Measurements from ENCODE around the gene TRIM26. TPM values are rescaled to one million over a fixed set of nuclear protein-coding genes. Genes with fewer than 3 reads are reported as not detected.
"Not testable (repeated sequence)": the region's sequence is repeated elsewhere in the genome, so short reads cannot be mapped to it uniquely, and the experiment has no call there.

Gene TRIM26
- total and polyA plus RNA-seq, 7 donors, result 34.2 to 60.4 (median 40.3) TPM

DNA sequence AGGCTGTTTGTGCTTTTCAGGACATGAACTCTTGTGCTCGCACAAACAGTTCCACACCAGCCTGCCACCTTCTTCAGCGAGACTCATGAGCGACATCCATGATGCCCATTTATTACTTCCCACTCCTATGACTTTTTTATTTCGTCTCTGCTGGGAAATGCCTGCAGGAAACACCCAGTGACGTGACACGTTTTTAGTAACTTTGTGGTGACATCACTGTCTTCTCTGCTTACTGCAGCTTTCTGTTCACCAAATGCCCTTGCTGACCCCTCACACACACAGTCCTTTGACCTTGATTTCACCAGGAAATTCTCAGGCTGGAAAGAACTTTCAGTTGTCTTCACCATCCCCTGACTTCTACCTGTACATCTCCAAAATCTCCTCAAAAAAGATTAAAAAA is 68.4 kb downstream of the TRIM26 start:
- H3K4me1 ChIP-seq, result no peaks in the 10 kb centered on the region
- H3K9me3 ChIP-seq, result no peaks in the 10 kb centered on the region
- no peak overlapping the region for H3K4me3 ChIP-seq
- intact Hi-C loops (cut with DNase I), result no loop called here
- no peak for TF ChIP-seq POLR2AphosphoS5 (IDR thresholded peaks at IDR 0.05)
- TF ChIP-seq, protein P1, sequence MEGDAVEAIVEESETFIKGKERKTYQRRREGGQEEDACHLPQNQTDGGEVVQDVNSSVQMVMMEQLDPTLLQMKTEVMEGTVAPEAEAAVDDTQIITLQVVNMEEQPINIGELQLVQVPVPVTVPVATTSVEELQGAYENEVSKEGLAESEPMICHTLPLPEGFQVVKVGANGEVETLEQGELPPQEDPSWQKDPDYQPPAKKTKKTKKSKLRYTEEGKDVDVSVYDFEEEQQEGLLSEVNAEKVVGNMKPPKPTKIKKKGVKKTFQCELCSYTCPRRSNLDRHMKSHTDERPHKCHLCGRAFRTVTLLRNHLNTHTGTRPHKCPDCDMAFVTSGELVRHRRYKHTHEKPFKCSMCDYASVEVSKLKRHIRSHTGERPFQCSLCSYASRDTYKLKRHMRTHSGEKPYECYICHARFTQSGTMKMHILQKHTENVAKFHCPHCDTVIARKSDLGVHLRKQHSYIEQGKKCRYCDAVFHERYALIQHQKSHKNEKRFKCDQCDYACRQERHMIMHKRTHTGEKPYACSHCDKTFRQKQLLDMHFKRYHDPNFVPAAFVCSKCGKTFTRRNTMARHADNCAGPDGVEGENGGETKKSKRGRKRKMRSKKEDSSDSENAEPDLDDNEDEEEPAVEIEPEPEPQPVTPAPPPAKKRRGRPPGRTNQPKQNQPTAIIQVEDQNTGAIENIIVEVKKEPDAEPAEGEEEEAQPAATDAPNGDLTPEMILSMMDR (IDR thresholded peaks at IDR 0.05), result no peak
- H3K27me3 ChIP-seq, result peaks cover 0 to 27% (median 7%) of the 10 kb centered on the region in 3 donors
- 59 to 71% methylated on average over 6 of the region's 6 CpGs for whole genome bisulfite sequencing, 2 donors
- H3K36me3 ChIP-seq, result no peaks in the 10 kb centered on the region
- no peak for DNase-seq
- H3K27ac ChIP-seq, result no peak overlapping the region

DNA sequence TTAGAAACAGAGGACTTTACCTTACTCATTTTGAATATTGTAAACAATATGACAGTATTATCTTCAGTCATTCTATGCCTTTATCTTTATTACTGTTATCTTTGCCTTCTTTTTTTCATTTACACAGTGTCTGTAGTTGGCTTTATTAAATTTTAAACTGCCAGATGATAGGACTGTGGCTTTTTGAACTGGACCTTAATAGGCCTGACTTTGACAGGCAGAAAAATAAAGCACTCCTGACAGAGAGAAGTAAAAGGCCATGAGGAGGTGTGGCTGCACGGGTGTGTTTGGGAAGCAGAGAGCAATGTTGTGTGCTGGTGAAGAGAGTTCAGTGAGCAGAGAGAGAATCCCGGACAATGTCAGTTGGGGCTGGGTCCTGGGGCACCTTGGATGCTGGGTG is 69.4 kb downstream of the TRIM26 start:
- Histone ChIP-seq H3K27ac (no peak overlapping the region), H3K4me3 (no peak overlapping the region), H3K27me3 (peaks cover 0 to 27% (median 7%) of the 10 kb centered on the region in 3 donors), H3K4me1 (no peaks in the 10 kb centered on the region), H3K9me3 (no peaks in the 10 kb centered on the region), H3K36me3 (no peaks in the 10 kb centered on the region)
- no peak for TF ChIP-seq POLR2AphosphoS5 (IDR thresholded peaks at IDR 0.05)
- TF ChIP-seq POLR2A (IDR thresholded peaks at IDR 0.05), result no peak
- TF ChIP-seq EP300 (IDR thresholded peaks at IDR 0.05), result no peak
- TF ChIP-seq, protein P1 (IDR thresholded peaks at IDR 0.05), result no peak
- intact Hi-C loops (cut with DNase I), result no loop called here
- WGBS, 2 donors, result 13 to 61% methylated on average over 2 of the region's 2 CpGs
- no peak for DNase-seq

DNA sequence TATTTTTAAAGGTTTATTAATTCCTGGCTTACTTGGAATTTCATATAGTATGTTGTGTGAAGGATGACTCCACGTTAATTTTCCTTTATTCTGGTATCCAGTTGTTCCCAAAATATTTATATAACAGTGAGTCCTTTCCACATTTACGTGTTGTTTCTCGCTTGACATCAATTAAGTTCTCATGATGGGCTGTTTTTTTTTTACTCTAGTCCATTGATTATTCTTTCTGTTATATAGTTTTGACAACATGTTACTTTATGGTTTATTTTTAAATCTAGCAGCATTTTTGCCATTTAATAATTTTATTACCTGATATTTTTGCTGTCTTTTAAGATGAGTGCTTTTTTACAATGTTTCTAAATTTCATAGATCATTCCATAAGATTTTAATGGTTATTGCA is 70.5 kb downstream of the TRIM26 start:
- H3K27ac ChIP-seq, result no peak overlapping the region
- H3K27me3 ChIP-seq, result peaks cover 0 to 34% (median 6%) of the 10 kb centered on the region in 3 donors
- DNase-seq, result no peak
- H3K36me3 ChIP-seq, result no peaks in the 10 kb centered on the region
- intact Hi-C loops (cut with DNase I), result no loop called here
- H3K4me3 ChIP-seq, result no peak overlapping the region
- H3K9me3 ChIP-seq, result no peaks in the 10 kb centered on the region
- TF ChIP-seq POLR2A (IDR thresholded peaks at IDR 0.05), result no peak
- no peak for TF ChIP-seq POLR2AphosphoS5 (IDR thresholded peaks at IDR 0.05)
- TF ChIP-seq EP300 (IDR thresholded peaks at IDR 0.05), result no peak
- TF ChIP-seq, protein P1 (IDR thresholded peaks at IDR 0.05), result no peak
- WGBS, 2 donors, result 75 to 76% methylated on average over 3 of the region's 3 CpGs
- H3K4me1 ChIP-seq, result no peaks in the 10 kb centered on the region

DNA sequence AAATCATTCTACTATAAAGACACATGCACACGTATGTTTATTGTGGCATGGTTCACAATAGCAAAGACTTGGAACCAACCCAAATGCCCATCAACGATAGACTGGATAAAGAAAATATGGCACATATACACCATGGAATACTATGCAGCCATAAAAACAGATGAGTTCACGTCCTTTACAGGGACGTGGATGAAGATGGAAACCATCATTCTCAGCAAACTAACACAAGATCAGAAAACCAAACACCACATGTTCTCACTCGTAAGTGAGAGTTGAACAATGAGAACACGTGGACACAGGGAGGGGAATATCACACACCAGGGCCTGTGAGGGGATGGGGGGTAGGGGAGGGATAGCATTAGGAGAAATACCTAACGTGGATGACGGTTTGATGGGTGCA is 73.0 kb downstream of the TRIM26 start:
- intact Hi-C loops (cut with DNase I); H3K27ac ChIP-seq; H3K4me3 ChIP-seq: not testable (repeated sequence)

DNA sequence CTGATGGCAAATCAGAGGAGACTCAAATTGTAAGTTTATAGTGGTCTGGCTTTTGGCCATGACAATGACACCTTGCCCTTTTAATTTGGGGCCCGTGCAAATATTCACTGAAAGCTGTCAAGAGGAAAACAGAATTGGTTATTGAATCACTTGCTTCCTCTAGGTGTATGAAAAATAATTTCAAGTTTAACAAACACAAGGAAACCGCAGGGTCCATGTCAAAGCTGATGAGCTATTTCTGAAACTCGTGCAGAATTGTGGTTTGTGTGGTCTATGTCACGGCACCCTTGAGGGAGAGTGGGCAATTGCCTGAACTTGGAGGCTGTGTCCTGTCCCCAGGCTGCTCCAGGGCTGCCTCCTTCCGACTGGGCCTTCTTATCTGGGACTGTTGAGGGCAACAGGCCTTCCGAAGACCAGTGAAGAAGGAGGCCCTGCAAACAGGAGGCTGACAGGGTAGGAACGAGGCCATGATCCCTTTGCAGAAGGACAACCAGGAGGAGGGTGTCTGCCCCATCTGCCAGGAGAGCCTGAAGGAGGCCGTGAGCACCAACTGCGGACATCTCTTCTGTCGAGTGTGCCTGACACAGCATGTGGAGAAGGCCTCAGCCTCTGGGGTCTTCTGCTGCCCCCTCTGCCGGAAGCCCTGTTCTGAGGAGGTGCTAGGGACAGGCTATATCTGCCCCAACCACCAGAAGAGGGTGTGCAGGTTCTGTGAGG is 76.5 kb downstream of the TRIM26 start:
- WGBS, 2 donors, result 68 to 76% methylated on average over 11 of the region's 11 CpGs
- Histone ChIP-seq H3K36me3 (no peaks in the 10 kb centered on the region), H3K9me3 (no peaks in the 10 kb centered on the region), H3K4me3 (no peak overlapping the region), H3K27ac (no peak overlapping the region), H3K27me3 (peaks cover 0 to 45% (median 0%) of the 10 kb centered on the region in 3 donors), H3K4me1 (no peaks in the 10 kb centered on the region)
- intact Hi-C loops (cut with DNase I), result no loop called here
- TF ChIP-seq POLR2A (IDR thresholded peaks at IDR 0.05) (no peak), EP300 (IDR thresholded peaks at IDR 0.05) (no peak), POLR2AphosphoS5 (IDR thresholded peaks at IDR 0.05) (no peak)
- TF ChIP-seq, protein P1 (IDR thresholded peaks at IDR 0.05), result no peak
- no peak for DNase-seq

More for the DNA sequence above, 73.0 kb downstream of the TRIM26 start:
- DNase-seq, H3K4me1 ChIP-seq, H3K9me3 ChIP-seq, H3K36me3 ChIP-seq: not testable (repeated sequence)
- H3K27me3 ChIP-seq, result peaks cover 0 to 26% (median 0%) of the 10 kb centered on the region in 3 donors
- WGBS, 2 donors, result 86 to 90% methylated on average over 8 of the region's 8 CpGs
